Activated CD4-positive, CD25-positive, alpha-beta regulatory T cell treated with anti-CD3 and anti-CD28 coated beads, Interleukin-2, amount 50 U/mL, for 24 hours (primary cell): ENCODE data around the gene ZNF804A.

Source experiments
- ATAC-seq, 2 donors: fragments of 150-1000 bp; cut with Tn5 transposase; one replicate each; pipeline ENCODE4 v1.10.0; 2021; ENCODE audit warnings: mild to moderate bottlenecking in 1 of 2, moderate library complexity in 1 of 2

The ZNF804A gene

GRCh38 chr2:184971546-184972068 lies 373.3 kb downstream of the ZNF804A start:
- ATAC-seq, result no peak
